HepG2 (cell line): ENCODE data around the gene ADCY5. TPM values are rescaled to one million over a fixed set of nuclear protein-coding genes. Genes with fewer than 3 reads are reported as not detected.

Source experiments
- ATAC-seq: fragments of 200-7000 bp; cut with Tn5 transposase; 3 replicates; pipeline ENCODE4 v1.9.1; 2020; ENCODE audit warnings: mild to moderate bottlenecking, moderate library complexity
- BruUV-seq: library from RNA; stranded (reverse); fragments of 400-500 nt; replicated peaks from 2 replicates; lab custom pipeline; 2021; lab: Mats Ljungman, UMichigan
- CTCF ChIA-PET: fragments of 300-600 bp; formaldehyde crosslinking; extraction: SDS; loops from one replicate; lab custom pipeline; 2021; ENCODE audit warnings: low total read pairs, inconsistent platforms, low intra/inter-chr PET ratio; lab: Yijun Ruan, JAX
- POLR2A ChIA-PET: fragments of 350-600 bp; sonication (Branson Sonifier 250); formaldehyde crosslinking; loops from one replicate; lab custom pipeline; 2020; ENCODE audit warnings: antibody characterized with exemption, inconsistent platforms; lab: Yijun Ruan, JAX
- DNase-seq: peaks from one replicate; pipeline ENCODE4 v3.0.0-alpha.2; 2015; ENCODE audit warnings: low spot score
- FAIRE-seq: peaks from 3 replicates; lab custom pipeline; 2011; peaks lifted over from hg19 to GRCh38; lab: Jason Lieb, UNC
- H2AFZ ChIP-seq: one replicate; pipeline ENCODE4 v1.6.1; 2011; ENCODE audit warnings: low read length, inconsistent platforms
- H3K27ac ChIP-seq: fragments of 300-600 bp; 3 replicates; pipeline ENCODE4 v1.8.0; 2011; ENCODE audit warnings: mixed run types, mild to moderate bottlenecking, mixed read lengths, low read length, inconsistent platforms; ENCODE audit not compliant: insufficient read depth; ENCODE audit errors: extremely low read length
- H3K27me3 ChIP-seq, 2 experiments: fragments of 200-600 bp in 1 of 2; 2 replicates in 1 of 2; 3 replicates in 1 of 2; pipeline versions ENCODE4 v1.6.0 to v1.8.0; 2011; ENCODE audit warnings: low read length in 2 of 2, mild to moderate bottlenecking in 2 of 2, moderate library complexity in 2 of 2, inconsistent platforms in 1 of 2; ENCODE audit not compliant: insufficient read depth in 2 of 2, control insufficient read depth in 1 of 2
- H3K36me3 ChIP-seq, 2 experiments: fragments of 200-600 bp in 1 of 2; replicated peaks in 1 of 2; 2 replicates in 1 of 2; 3 replicates in 1 of 2; pipeline versions ENCODE4 v1.5.1 to v1.8.0; 2011; ENCODE audit warnings: low read length in 2 of 2, inconsistent platforms in 1 of 2; ENCODE audit not compliant: insufficient read depth in 2 of 2, control insufficient read depth in 1 of 2
- H3K4me1 ChIP-seq: 2 replicates; pipeline ENCODE4 v1.5.1; 2012; ENCODE audit warnings: low read length, inconsistent platforms; ENCODE audit not compliant: insufficient read depth
- H3K4me2 ChIP-seq: 2 replicates; pipeline ENCODE4 v1.6.0; 2011; ENCODE audit warnings: low read depth, low read length, inconsistent platforms
- H3K4me3 ChIP-seq, 3 experiments: fragments of 200-600 bp in 1 of 3; sonication (generic), shearing (Covaris generic) in 1 of 3; replicated peaks in 1 of 3; 2 replicates each; pipeline ENCODE4 v1.5.1; 2011 to 2016; ENCODE audit warnings: low read length in 3 of 3, inconsistent platforms in 2 of 3, low read depth in 2 of 3, mild to moderate bottlenecking in 2 of 3, control low read depth in 1 of 3, mixed read lengths in 1 of 3; ENCODE audit not compliant: insufficient read depth in 1 of 3
- H3K79me2 ChIP-seq: one replicate; pipeline ENCODE4 v1.6.1; 2011; ENCODE audit warnings: low read length, inconsistent platforms; ENCODE audit not compliant: insufficient read depth
- H3K9ac ChIP-seq: 2 replicates; pipeline ENCODE4 v1.6.0; 2011; ENCODE audit warnings: mild to moderate bottlenecking, low read depth, low read length, inconsistent platforms; ENCODE audit not compliant: insufficient read depth
- H3K9me3 ChIP-seq: 2 replicates; pipeline ENCODE4 v1.5.1; 2012; ENCODE audit warnings: mild to moderate bottlenecking, low read length
- H4K20me1 ChIP-seq: 2 replicates; pipeline ENCODE4 v1.6.0; 2011; ENCODE audit warnings: inconsistent platforms, mild to moderate bottlenecking, low read length, moderate library complexity; ENCODE audit not compliant: insufficient read depth
- ATF1 ChIP-seq: IDR thresholded peaks from 2 replicates; pipeline ENCODE4 v1.6.1; 2016; ENCODE audit warnings: mild to moderate bottlenecking, control low read depth
- CBX1 ChIP-seq: IDR thresholded peaks from one replicate; pipeline ENCODE4 v1.6.1; 2016; ENCODE audit warnings: antibody characterized with exemption, low read depth
- FLYWCH1 ChIP-seq: sonication (generic); formaldehyde crosslinking; IDR thresholded peaks from 2 replicates; pipeline ENCODE4 v1.8.1; 2023; ENCODE audit warnings: mild to moderate bottlenecking, missing genetic modification reagents
- GATAD2A ChIP-seq: IDR thresholded peaks from 2 replicates; pipeline ENCODE4 v1.6.1; 2016
- HDAC6 ChIP-seq: fragments of 200-600 bp; sonication (generic); IDR thresholded peaks from 2 replicates; pipeline ENCODE4 v1.7.0; 2017; ENCODE audit warnings: mild to moderate bottlenecking, antibody characterized with exemption, low read length, low read depth
- KDM5A ChIP-seq: fragments of 200-600 bp; sonication (generic); IDR thresholded peaks from 2 replicates; pipeline ENCODE4 v1.7.0; 2018; ENCODE audit warnings: antibody characterized with exemption, mild to moderate bottlenecking, low read length, borderline replicate concordance
- MAFF ChIP-seq: IDR thresholded peaks from 2 replicates; pipeline ENCODE4 v1.6.1; 2011; ENCODE audit warnings: low read depth, low read length, improper control_type of control experiment
- MBD4 ChIP-seq: IDR thresholded peaks from 2 replicates; pipeline ENCODE4 v1.6.1; 2012; ENCODE audit warnings: low read length, inconsistent platforms, borderline replicate concordance
- SRSF1 ChIP-seq: fragments of 200-400 bp; formaldehyde crosslinking; optimal IDR thresholded peaks from 2 replicates; pipeline ENCODE3; 2017; ENCODE audit warnings: mild to moderate bottlenecking, low read depth, low read length, moderate library complexity
- ZKSCAN5 ChIP-seq: sonication (generic); formaldehyde crosslinking; IDR thresholded peaks from 2 replicates; pipeline ENCODE4 v1.5.1; 2020; ENCODE audit warnings: mild to moderate bottlenecking, missing genetic modification reagents
- ZNF782 ChIP-seq: sonication (generic); formaldehyde crosslinking; IDR thresholded peaks from 2 replicates; pipeline ENCODE4 v1.4.0; 2020; ENCODE audit warnings: missing genetic modification reagents, mild to moderate bottlenecking, borderline replicate concordance
- WGBS: methylation state at CpG from one replicate; pipeline ENCODE4 v1.1.6; 2017; ENCODE audit warnings: low lambda C conversion rate; 5-methylcytosine and 5-hydroxymethylcytosine counted together
- in situ Hi-C: cut with HindIII; loops from 2 replicates; pipeline ENCODE4 v1.10.0; 2017; ENCODE audit warnings: low pct_unique_long_range_greater_than_20kb; ENCODE audit not compliant: extremely low pct_ligation_motif_present
- intact Hi-C: fragments of 100-400 bp; cut with micrococcal nuclease; formaldehyde crosslinking; loops from one replicate; pipeline ENCODE4 v1.10.0; 2022; ENCODE audit not compliant: unreplicated experiment
- polyA plus RNA-seq, 8 experiments: library from polyadenylated mRNA; depleted of rRNA in 3 of 8; stranded (reverse) in 7 of 8; unstranded in 1 of 8; fragments of >200 nt; fragmentation: Illumina TruSeq in 4 of 8; extraction: Trizol in 4 of 8; gene quantifications; 2 replicates each; pipeline versions ENCODE4 v1.2.1 to v1.2.3, GENCODE V29; 2011 to 2016; ENCODE audit warnings: low read depth in 4 of 8, missing spikeins in 1 of 8, mixed read lengths in 1 of 8; ENCODE audit not compliant: insufficient read depth in 1 of 8
- total RNA-seq, 5 experiments: library from RNA; depleted of rRNA; stranded (reverse); fragments of >200 nt; fragmentation: Illumina TruSeq; extraction: Trizol; gene quantifications; 2 replicates each; pipeline ENCODE4 v1.2.3, GENCODE V29; 2016; ENCODE audit warnings: low read depth in 1 of 5
- TF ChIP-seq, protein P1 (sequence below): sonication (generic); formaldehyde crosslinking; IDR thresholded peaks from 2 replicates; pipeline ENCODE4 v1.4.0; 2020; ENCODE audit warnings: mild to moderate bottlenecking, low read depth, missing genetic modification reagents
- TF ChIP-seq, protein P2 (sequence below): sonication (generic); formaldehyde crosslinking; IDR thresholded peaks from 2 replicates; pipeline ENCODE4 v1.4.0; 2020; ENCODE audit warnings: missing genetic modification reagents, borderline replicate concordance

ADCY5 gene
- total and polyA plus RNA-seq, 2 of the 13 experiments (the other 11 are each of a cell fraction or from before 2014, with no cell fraction given): not detected

DNA sequence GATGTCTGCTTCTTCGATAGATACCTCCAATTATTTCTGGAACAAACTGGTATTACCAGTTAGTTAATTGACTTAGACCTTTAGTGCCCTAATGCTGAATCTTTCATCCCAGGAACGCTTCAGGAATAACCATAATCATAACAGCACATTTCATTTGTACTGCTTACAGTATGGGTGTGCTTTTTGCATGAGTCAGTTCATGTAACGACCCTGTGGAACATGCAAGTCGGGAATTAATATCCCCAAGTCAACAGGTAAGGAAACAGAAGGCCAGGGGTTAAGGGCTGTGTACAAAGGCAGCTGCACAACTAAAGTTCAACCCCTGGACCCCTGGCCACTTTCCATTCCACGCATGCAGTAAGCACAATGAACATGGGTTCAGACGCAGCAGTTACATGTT, 49.2 kb downstream of the ADCY5 start:
- POLR2A ChIA-PET: no interaction called here
- no peaks in the 10 kb centered on the region for H3K79me2 ChIP-seq
- no peaks in the 10 kb centered on the region for H3K36me3 ChIP-seq
- no peak overlapping the region for H3K27ac ChIP-seq
- FAIRE-seq: no peak
- CTCF ChIA-PET: no interaction called here
- H3K4me1 ChIP-seq: no peaks in the 10 kb centered on the region
- TF ChIP-seq, protein P1, sequence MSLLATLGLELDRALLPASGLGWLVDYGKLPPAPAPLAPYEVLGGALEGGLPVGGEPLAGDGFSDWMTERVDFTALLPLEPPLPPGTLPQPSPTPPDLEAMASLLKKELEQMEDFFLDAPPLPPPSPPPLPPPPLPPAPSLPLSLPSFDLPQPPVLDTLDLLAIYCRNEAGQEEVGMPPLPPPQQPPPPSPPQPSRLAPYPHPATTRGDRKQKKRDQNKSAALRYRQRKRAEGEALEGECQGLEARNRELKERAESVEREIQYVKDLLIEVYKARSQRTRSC (CRISPR knock-in tag): no peak
- TF ChIP-seq MAFF: no peak
- TF ChIP-seq HDAC6: no peak
- no peak for TF ChIP-seq FLYWCH1 (CRISPR knock-in tag)
- TF ChIP-seq KDM5A: no peak
- no peak for TF ChIP-seq CBX1
- no peaks in the 10 kb centered on the region for H3K9me3 ChIP-seq
- ATAC-seq: no peak
- in situ Hi-C loops: no loop called here
- H4K20me1 ChIP-seq: no peaks in the 10 kb centered on the region
- H3K4me3 ChIP-seq: no peak overlapping the region
- no peak overlapping the region for H3K9ac ChIP-seq
- no peak overlapping the region for H3K4me2 ChIP-seq
- 6% methylated on average over 6 of the region's 6 CpGs for whole genome bisulfite sequencing
- peaks cover 0 to 28% of the 10 kb centered on the region in 2 experiments; a peak in 2 of 5 replicates for H3K27me3 ChIP-seq
- no peak for DNase-seq
- no peak overlapping the region for H2AFZ ChIP-seq
- intact Hi-C loops: no loop called here
- no TSS peak for BruUV-seq

DNA sequence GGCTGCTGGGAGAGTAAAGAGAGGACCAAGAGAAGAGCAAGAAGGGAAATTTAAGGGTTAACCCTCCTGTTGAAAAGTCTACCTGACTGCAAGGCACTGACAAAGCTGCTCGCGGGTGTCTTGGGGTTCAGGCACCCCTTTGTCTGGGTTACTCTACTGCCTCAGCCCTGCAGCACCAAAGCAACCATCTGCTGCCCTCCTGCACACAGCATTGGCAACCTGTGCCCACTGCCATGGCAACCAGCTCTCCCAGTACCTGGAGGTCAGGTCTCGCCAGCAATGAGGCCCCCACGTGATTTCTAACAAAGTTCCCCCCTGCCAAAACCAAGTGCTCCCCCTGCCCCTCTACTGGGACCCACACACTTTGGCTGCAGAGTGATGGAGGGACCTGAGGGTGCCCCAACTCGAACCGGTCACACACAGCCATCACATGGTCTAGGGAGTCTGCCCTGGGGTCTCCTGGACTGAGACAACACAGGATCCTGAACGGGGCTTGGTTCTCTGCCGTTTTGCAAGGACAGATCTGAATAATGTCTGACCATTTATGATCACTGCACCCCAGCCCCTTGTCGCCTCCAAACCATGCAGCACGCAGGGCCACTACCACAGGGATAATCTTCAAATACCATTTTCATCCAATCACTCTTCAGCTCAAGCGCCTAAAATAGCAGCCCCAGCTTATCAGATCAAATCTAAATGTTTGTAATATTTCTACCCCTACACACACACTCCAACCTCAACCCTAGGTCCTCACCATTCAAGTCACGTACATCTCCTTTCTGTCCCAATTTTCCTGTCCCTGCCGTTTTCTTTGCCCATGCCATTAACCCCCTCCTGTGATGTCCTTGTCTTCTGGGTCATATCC, 50.7 kb downstream of the ADCY5 start:
- Histone ChIP-seq H3K79me2 (no peaks in the 10 kb centered on the region), H2AFZ (no peak overlapping the region), H3K4me3 (no peak overlapping the region), H3K27me3 (peaks cover 0 to 20% of the 10 kb centered on the region in 2 experiments; a peak in 2 of 5 replicates), H4K20me1 (no peaks in the 10 kb centered on the region), H3K9me3 (no peaks in the 10 kb centered on the region), H3K36me3 (no peaks in the 10 kb centered on the region), H3K4me1 (no peaks in the 10 kb centered on the region), H3K27ac (no peak overlapping the region), H3K9ac (no peak overlapping the region), H3K4me2 (no peak overlapping the region)
- no peak for FAIRE-seq
- no peak for DNase-seq
- intact Hi-C loops (no loop called here), in situ Hi-C loops (no loop called here)
- POLR2A ChIA-PET: no interaction called here
- BruUV-seq: no TSS peak
- WGBS: 26% methylated on average over 11 of the region's 13 CpGs
- CTCF ChIA-PET: no interaction called here
- no peak for ATAC-seq
- TF ChIP-seq MBD4 (no peak), ATF1 (CRISPR knock-in tag) (no peak), ZNF782 (CRISPR knock-in tag) (no peak), SRSF1 (no peak), ZKSCAN5 (CRISPR knock-in tag) (no peak), GATAD2A (CRISPR knock-in tag) (no peak)
- TF ChIP-seq, protein P2, sequence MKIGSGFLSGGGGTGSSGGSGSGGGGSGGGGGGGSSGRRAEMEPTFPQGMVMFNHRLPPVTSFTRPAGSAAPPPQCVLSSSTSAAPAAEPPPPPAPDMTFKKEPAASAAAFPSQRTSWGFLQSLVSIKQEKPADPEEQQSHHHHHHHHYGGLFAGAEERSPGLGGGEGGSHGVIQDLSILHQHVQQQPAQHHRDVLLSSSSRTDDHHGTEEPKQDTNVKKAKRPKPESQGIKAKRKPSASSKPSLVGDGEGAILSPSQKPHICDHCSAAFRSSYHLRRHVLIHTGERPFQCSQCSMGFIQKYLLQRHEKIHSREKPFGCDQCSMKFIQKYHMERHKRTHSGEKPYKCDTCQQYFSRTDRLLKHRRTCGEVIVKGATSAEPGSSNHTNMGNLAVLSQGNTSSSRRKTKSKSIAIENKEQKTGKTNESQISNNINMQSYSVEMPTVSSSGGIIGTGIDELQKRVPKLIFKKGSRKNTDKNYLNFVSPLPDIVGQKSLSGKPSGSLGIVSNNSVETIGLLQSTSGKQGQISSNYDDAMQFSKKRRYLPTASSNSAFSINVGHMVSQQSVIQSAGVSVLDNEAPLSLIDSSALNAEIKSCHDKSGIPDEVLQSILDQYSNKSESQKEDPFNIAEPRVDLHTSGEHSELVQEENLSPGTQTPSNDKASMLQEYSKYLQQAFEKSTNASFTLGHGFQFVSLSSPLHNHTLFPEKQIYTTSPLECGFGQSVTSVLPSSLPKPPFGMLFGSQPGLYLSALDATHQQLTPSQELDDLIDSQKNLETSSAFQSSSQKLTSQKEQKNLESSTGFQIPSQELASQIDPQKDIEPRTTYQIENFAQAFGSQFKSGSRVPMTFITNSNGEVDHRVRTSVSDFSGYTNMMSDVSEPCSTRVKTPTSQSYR (CRISPR knock-in tag): no peak
